Dedifferentiated amniotic fluid mesenchymal stem cell (primary cell): ENCODE results near the gene RPS6KA2.
A peak's percentile ranks its signal among the peaks of the same experiment; 100 is the strongest.

Experiments
- DNase-seq: peaks from one replicate; pipeline ENCODE4 v3.0.0-alpha.2; 2016; ENCODE audit errors: extremely low spot score

The RPS6KA2 gene

GRCh38 chr6:166422201-166422940, 204.7 kb downstream of the RPS6KA2 start:
- DNase-seq = no peak

GRCh38 chr6:166420351-166420750, 206.7 kb downstream of the RPS6KA2 start:
- no peak for DNase-seq

GRCh38 chr6:166419717-166420116, 207.3 kb downstream of the RPS6KA2 start:
- DNase-seq = no peak

GRCh38 chr6:166419286-166419685, 207.8 kb downstream of the RPS6KA2 start:
- no peak for DNase-seq

GRCh38 chr6:166418691-166419143, 208.3 kb downstream of the RPS6KA2 start:
- no peak for DNase-seq

GRCh38 chr6:166417285-166417691, 209.8 kb downstream of the RPS6KA2 start:
- no peak for DNase-seq

GRCh38 chr6:166415833-166416347, 211.2 kb downstream of the RPS6KA2 start:
- no peak for DNase-seq

- no peak for DNase-seq
These were observed 211.7 kb downstream of the RPS6KA2 start for GRCh38 chr6:166415306-166415705.

- no peak for DNase-seq
These were observed 213.5 kb downstream of the RPS6KA2 start for GRCh38 chr6:166413491-166413951.

GRCh38 chr6:166412911-166413384, 214.1 kb downstream of the RPS6KA2 start:
- DNase-seq = no peak

GRCh38 chr6:166412156-166412910, 214.7 kb downstream of the RPS6KA2 start:
- no peak for DNase-seq

- DNase-seq = no peak
These were observed 215.3 kb downstream of the RPS6KA2 start for GRCh38 chr6:166411721-166412151.

GRCh38 chr6:166411271-166411670, 215.8 kb downstream of the RPS6KA2 start:
- DNase-seq = no peak

GRCh38 chr6:166410426-166410935, 216.6 kb downstream of the RPS6KA2 start:
- no peak for DNase-seq

- DNase-seq = no peak
These were observed 217.9 kb downstream of the RPS6KA2 start for GRCh38 chr6:166408936-166409755.

GRCh38 chr6:166406197-166406596, 220.9 kb downstream of the RPS6KA2 start:
- DNase-seq = no peak

GRCh38 chr6:166405386-166405785, 221.7 kb downstream of the RPS6KA2 start:
- DNase-seq = no peak

GRCh38 chr6:166402582-166403277, 224.3 kb downstream of the RPS6KA2 start:
- DNase-seq = peak; percentile 45

GRCh38 chr6:166400649-166401250, 226.3 kb downstream of the RPS6KA2 start:
- peak; percentile 65 for DNase-seq

- DNase-seq = no peak
These were observed 226.9 kb downstream of the RPS6KA2 start for GRCh38 chr6:166400181-166400580.
